PFSK-1 (cell line): ENCODE measurements around the gene CXorf65.

Experiments used
- FOXP2 ChIP-seq: optimal IDR thresholded peaks from 2 replicates; pipeline ENCODE3; 2011; ENCODE audit warnings: borderline replicate concordance, control low read depth, inconsistent platforms; ENCODE audit not compliant: insufficient read depth; ENCODE audit errors: extremely low read length, extremely low read depth
- POLR2AphosphoS5 ChIP-seq: IDR thresholded peaks from 2 replicates; pipeline ENCODE4 v1.6.1; 2012; ENCODE audit warnings: low read depth, mild to moderate bottlenecking, control low read depth, low read length, moderate library complexity
- SIN3A ChIP-seq: IDR thresholded peaks from 2 replicates; pipeline ENCODE4 v1.6.1; 2012; ENCODE audit warnings: mild to moderate bottlenecking, low read length, moderate library complexity, borderline replicate concordance; ENCODE audit not compliant: insufficient read depth
- TAF1 ChIP-seq: IDR thresholded peaks from 2 replicates; pipeline ENCODE4 v1.6.1; 2012; ENCODE audit warnings: low read length, control low read depth, borderline replicate concordance; ENCODE audit not compliant: insufficient read depth
- TF ChIP-seq, protein P1 (sequence below), 2 experiments: IDR thresholded peaks; 2 replicates each; pipeline versions ENCODE4 v1.6.1 to v1.8.0; 2011 to 2012; ENCODE audit warnings: low read depth in 2 of 2, low read length in 2 of 2, control low read depth in 1 of 2, inconsistent platforms in 1 of 2, mild to moderate bottlenecking in 1 of 2, moderate library complexity in 1 of 2; ENCODE audit not compliant: insufficient read depth in 1 of 2

The CXorf65 gene

DNA sequence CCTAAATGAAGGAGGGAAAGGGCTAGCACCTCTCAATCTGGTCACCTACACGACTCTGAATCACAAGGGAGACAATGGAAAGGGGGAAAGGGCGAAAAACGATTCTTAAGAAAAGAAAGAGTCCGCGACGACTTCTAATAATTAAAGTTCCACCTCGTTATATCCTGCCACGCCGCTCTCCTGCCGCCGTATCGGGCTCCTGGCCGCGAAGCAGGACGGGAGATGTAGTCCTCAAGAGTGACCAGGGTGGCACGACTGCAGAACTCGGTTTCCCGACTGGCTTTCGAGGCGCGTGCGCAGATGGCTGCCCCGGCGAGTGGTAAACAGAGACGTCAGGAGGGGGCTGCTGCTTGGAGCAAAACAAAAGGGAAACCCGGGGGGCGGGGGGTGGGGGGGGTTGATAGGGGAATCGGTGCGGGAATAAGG is 11.0 kb downstream of the CXorf65 start, which contains the start of gene FOXO4:
TSS of gene FOXO4 (plus strand) at position 297 of the 426 bp plus-strand sequence. CDS start 678 bp downstream, outside the sequence.
- TF ChIP-seq, protein P1, sequence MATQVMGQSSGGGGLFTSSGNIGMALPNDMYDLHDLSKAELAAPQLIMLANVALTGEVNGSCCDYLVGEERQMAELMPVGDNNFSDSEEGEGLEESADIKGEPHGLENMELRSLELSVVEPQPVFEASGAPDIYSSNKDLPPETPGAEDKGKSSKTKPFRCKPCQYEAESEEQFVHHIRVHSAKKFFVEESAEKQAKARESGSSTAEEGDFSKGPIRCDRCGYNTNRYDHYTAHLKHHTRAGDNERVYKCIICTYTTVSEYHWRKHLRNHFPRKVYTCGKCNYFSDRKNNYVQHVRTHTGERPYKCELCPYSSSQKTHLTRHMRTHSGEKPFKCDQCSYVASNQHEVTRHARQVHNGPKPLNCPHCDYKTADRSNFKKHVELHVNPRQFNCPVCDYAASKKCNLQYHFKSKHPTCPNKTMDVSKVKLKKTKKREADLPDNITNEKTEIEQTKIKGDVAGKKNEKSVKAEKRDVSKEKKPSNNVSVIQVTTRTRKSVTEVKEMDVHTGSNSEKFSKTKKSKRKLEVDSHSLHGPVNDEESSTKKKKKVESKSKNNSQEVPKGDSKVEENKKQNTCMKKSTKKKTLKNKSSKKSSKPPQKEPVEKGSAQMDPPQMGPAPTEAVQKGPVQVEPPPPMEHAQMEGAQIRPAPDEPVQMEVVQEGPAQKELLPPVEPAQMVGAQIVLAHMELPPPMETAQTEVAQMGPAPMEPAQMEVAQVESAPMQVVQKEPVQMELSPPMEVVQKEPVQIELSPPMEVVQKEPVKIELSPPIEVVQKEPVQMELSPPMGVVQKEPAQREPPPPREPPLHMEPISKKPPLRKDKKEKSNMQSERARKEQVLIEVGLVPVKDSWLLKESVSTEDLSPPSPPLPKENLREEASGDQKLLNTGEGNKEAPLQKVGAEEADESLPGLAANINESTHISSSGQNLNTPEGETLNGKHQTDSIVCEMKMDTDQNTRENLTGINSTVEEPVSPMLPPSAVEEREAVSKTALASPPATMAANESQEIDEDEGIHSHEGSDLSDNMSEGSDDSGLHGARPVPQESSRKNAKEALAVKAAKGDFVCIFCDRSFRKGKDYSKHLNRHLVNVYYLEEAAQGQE (IDR thresholded peaks at IDR 0.05; ENCODE audit: insufficient read depth in 1 of 2, low read depth in 2 of 2, low read length in 2 of 2), result no peak
- TF ChIP-seq POLR2AphosphoS5 (peak; percentile 56; the same call in 1 of the 2 replicates), SIN3A (no peak), FOXP2 (no peak)

DNA sequence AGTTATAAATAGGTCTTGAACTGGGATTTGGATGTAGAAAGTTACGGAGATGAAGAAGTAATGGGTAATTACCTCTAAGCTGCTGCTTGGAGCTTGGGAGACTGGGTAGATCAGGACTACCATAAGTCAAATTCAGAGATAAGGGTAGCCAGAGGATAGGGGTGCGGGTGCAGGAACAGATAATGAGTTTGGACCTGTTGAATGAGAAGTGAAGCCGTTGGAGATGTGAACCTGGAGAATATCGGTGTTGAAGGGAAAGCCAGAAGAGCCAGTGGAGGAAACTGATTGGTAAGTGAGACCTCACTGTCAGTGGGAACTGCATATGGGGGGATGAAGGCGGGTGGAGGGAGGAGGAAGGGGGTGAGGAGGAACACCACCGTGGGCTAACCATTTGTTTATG is 11.5 kb downstream of the CXorf65 start:
- TF ChIP-seq SIN3A, result no peak
- TF ChIP-seq, protein P1 (IDR thresholded peaks at IDR 0.05; ENCODE audit: insufficient read depth in 1 of 2, low read depth in 2 of 2, low read length in 2 of 2), result no peak
- TF ChIP-seq TAF1, result no peak
- no peak for TF ChIP-seq POLR2AphosphoS5
- no peak for TF ChIP-seq FOXP2

DNA sequence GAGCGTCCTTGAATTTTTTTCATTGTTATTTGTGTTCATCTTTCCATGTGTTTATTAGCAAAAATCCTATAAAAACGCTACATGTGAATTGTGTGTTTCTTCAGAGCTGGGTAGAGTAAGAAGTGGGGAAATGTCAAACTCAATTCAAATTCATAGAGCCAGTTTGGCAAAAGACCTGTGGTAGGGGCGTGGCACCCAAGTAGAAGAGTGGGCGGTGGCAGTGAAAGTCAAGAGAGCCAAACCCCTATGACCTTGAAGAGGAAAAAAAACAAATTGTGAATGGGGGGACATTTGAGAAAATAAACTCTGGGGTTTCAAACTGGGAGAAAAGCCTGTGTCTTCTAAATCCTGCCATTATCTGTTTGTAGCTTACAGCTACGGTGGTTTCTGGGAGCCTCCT is 15.3 kb downstream of the CXorf65 start:
- TF ChIP-seq TAF1 (no peak), SIN3A (no peak), FOXP2 (no peak), POLR2AphosphoS5 (no peak)
- TF ChIP-seq, protein P1 (IDR thresholded peaks at IDR 0.05; ENCODE audit: insufficient read depth in 1 of 2, low read depth in 2 of 2, low read length in 2 of 2), result no peak

DNA sequence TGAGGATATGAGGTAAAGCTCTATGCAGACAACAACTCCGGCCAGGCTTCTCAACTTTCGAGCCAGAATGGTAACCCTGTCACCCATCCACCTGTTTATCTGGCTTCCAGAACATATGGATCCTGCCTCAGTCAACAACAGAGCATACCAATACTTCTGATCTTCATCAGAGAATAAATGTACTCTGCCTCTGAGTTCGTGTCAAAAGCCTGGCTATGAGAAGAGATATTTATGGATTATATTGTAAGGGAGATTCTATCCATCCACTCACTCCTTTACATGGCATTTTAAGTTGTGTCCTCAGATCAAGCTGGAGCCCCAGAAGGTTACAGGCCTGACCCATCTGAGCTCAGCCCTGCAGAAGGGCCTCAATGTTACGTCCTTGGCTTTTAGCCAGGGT is 20.6 kb downstream of the CXorf65 start:
- TF ChIP-seq, protein P1 (IDR thresholded peaks at IDR 0.05; ENCODE audit: insufficient read depth in 1 of 2, low read depth in 2 of 2, low read length in 2 of 2), result no peak
- TF ChIP-seq FOXP2 (no peak), SIN3A (no peak), TAF1 (no peak), POLR2AphosphoS5 (no peak)

DNA sequence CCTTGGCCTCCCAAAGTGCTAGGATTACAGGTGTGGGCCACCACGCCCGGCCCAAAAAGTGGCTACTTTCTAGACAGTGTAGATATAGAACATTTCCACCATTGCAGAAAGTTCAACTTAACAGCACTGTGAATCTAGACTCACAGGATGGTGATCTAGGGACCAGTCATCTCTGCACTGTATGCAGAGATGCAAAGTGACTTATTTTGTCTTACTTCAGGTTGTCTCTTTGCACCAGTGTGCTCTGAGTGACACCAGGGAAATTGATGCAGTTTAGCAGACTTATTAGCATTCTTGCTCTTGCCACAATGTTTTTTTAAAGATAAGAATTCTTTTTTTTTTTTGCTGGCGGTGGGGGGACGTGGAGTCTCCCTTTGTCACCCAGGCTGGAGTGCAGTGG is 23.7 kb downstream of the CXorf65 start:
- no peak for TF ChIP-seq POLR2AphosphoS5
